A549 treated with Hydrocortisone at 1 μM for 4 hours (cell line): ENCODE results near the gene AMELX. TPM values are rescaled to one million over a fixed set of nuclear protein-coding genes. Genes with fewer than 3 reads are reported as not detected.

Source experiments
- total RNA-seq: library from RNA; stranded (reverse); fragments of 200-300 nt; extraction: Qiagen RNA extraction; gene quantifications from 5 replicates; pipeline ENCODE4 v1.2.3, GENCODE V29; 2022

Gene AMELX
- total RNA-seq = not detected in 5 replicates

DNA sequence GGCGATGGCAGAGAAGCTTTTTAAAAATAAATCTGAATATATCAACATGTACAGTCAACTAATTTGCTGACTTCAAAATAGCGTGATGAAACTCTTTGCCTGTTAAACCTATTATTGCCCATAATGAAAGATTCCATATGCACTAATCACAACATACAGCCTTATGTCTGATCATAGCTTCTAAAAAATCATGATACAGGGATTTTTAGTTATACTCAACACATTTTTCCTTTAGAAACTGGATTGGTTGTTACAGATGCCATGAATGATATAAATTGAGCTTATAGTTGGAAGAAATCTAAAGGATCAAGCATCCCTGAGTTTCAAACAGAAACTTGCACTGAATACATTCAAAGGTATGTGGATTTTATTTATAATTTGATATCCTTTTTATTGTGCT is at the start of gene AMELX:
TSS of gene AMELX (plus strand) at position 301 of the 400 bp plus-strand sequence. CDS start 1,376 bp downstream, outside the sequence.

Other genes starting within 250 kb of the AMELX start
- gene HCCS, start 182.1 kb upstream of the AMELX start, total RNA-seq = 52.7 to 59.3 TPM (median 56.7 TPM) in 5 replicates